ENCODE results near the gene HECTD4.
"Not testable (repeated sequence)": the region's sequence is repeated elsewhere in the genome, so short reads cannot be mapped to it uniquely, and the experiment has no call there.

Gene HECTD4

DNA sequence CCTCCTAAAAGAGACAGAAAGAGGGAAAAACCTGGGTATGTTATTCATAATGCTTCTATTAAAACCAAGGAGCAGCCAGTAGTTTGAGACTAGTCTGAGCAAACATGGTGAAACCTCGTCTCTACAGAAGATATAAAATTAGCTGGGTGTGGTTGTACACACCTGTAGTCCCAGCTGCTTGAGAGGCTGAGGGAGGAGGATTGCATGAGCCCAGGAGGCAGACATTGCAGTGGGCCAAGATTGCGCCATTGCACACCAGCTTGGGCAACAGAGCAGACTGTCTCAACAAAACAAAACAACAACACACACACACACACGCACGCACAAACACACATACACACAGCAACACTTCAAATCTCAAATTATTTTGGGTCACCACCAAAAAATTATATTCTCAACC is 27.8 kb downstream of the HECTD4 start:
- no peak for DNase-seq (ENCODE audit: low read depth in 2 of 2, low spot score in 1 of 2)

GRCh38 chr12:112353393-112353792 is 28.8 kb downstream of the HECTD4 start:
- no peak for DNase-seq (ENCODE audit: low read depth in 2 of 2, low spot score in 1 of 2)

DNA sequence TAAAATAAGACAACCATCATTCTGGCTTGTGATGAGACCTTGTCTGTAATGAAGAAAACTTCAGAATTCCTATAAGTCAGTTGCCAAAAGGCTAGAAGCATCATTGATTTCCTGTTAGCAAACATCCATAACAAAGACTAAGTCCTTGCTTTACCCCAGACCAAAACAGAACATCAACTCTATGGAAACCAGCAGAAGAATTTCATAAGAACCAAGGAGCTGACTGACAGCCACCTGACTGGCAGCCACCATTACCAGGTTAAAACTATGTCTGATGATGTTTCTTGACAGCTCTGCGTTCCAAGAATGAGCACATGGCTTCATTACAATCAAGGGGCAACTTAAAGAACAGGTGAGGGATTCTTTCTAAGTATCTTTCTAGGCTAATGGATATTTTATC is 29.3 kb downstream of the HECTD4 start:
- no peak for DNase-seq (ENCODE audit: low read depth in 2 of 2, low spot score in 1 of 2)

GRCh38 chr12:112350593-112351592 is 31.3 kb downstream of the HECTD4 start:
- DNase-seq (ENCODE audit: low read depth in 2 of 2, low spot score in 1 of 2): no peak

DNA sequence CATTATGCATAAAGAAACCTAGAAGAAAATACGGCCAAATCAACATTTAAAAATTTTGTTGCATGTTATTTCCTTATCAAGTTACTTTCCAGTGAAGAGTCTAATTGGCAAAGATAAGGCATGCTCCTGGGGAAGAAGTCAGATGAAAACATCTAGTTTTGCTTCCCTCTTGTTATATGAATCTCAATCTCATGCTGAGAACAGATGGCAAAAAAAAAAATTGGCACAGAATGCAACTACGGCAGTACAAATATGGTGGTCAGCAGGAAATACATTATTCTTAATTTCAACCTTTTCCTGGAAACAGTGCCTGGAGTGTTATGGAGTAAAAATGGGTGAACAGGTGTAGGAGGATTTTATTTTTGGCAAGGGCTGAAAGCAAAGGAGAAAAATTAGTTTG is 32.8 kb downstream of the HECTD4 start:
- no peak for DNase-seq (ENCODE audit: low read depth in 2 of 2, low spot score in 1 of 2)

GRCh38 chr12:112348926-112349325 is 33.3 kb downstream of the HECTD4 start:
- not testable (repeated sequence) for DNase-seq (ENCODE audit: low read depth in 2 of 2, low spot score in 1 of 2)

GRCh38 chr12:112347581-112347982 is 34.6 kb downstream of the HECTD4 start:
- no peak for DNase-seq (ENCODE audit: low read depth in 2 of 2, low spot score in 1 of 2)

DNA sequence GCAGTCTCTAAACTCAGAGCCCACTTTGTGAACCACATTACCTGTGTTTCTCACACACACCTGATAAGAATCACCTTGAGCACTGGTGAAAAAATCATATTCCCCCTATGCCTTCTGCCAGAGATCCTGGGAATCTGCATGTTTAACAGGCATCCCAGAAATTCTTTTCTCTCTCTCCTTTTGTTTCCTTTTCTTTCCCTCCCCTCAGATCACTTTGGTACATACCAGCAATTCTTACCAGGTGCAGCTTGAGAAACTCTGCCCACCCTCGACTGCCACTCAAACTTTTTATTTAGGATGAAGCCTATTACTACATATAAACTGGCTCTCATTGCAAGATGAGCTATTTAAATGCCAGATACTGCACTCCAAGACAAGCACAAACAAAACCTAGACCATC is 36.0 kb downstream of the HECTD4 start:
- no peak for DNase-seq (ENCODE audit: low read depth in 2 of 2, low spot score in 1 of 2)

- no peak for DNase-seq (ENCODE audit: low read depth in 2 of 2, low spot score in 1 of 2)
Measured at GRCh38 chr12:112344220-112344619, 38.0 kb downstream of the HECTD4 start.

- DNase-seq (ENCODE audit: low read depth in 2 of 2, low spot score in 1 of 2): no peak
Measured at GRCh38 chr12:112342587-112342986, 39.6 kb downstream of the HECTD4 start.

DNA sequence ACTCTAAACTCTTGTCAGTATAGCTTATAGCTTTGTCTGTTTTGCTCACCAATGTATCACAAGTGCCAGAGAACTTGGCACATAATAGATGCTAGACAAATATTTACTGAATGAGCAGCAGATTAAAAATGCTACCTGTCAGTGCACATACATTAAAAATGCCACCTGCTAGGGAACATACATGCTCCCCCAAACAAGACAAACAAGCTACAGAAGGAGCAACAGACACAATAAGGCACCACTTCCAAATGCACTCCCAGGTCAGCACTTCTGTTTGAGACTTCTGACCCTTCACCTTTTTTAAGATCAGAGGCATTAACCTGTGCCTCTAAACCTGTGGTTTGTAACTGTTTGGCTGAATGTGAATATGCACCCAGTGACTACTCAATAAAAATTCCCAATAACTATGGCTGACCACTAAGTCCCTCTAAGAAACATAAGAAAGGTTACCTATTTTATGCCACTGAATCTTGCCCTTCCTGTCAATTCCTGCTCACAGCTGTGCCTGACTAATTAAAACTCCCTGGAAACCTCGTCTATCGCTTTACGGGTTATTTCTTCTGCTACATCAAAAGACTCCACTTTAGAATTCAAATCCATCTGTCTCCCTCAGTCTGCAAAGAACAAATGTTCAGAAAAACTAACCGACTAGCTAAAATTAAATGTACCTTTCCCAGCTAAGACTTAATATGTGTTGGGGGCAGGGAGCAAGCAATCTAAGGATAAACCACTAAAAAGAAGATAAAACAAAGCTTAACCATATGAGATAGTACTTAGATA is 41.0 kb downstream of the HECTD4 start:
- DNase-seq (ENCODE audit: low read depth in 2 of 2, low spot score in 1 of 2): no peak

- DNase-seq (ENCODE audit: low read depth in 2 of 2, low spot score in 1 of 2): no peak
Measured at GRCh38 chr12:112340230-112340629, 42.0 kb downstream of the HECTD4 start.

- not testable (repeated sequence) for DNase-seq (ENCODE audit: low read depth in 2 of 2, low spot score in 1 of 2)
Measured at GRCh38 chr12:112334999-112335398, 47.2 kb downstream of the HECTD4 start.

GRCh38 chr12:112333019-112333418 is 49.2 kb downstream of the HECTD4 start:
- no peak for DNase-seq (ENCODE audit: low read depth in 2 of 2, low spot score in 1 of 2)

- DNase-seq (ENCODE audit: low read depth in 2 of 2, low spot score in 1 of 2): no peak
Measured at GRCh38 chr12:112331886-112332285, 50.3 kb downstream of the HECTD4 start.

DNA sequence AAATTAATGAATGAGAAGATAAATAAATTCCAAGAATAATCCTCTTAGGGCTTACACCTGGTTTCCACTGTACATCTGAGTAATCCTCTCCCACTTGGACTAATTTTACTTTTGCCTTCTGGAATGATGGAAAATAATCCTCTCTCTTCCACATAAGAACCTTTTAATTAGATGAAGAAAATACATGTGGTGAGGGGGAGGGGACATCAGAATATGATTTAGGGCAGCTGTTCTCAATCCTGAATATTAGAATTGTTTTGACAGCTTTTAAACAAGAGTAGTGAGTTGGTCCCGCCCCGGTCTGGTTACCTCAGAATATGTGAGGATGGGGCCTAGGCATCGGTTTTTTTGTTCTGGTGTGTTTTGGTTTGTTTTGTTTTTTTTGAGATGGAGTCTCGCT is 51.5 kb downstream of the HECTD4 start:
- no peak for DNase-seq (ENCODE audit: low read depth in 2 of 2, low spot score in 1 of 2)

DNA sequence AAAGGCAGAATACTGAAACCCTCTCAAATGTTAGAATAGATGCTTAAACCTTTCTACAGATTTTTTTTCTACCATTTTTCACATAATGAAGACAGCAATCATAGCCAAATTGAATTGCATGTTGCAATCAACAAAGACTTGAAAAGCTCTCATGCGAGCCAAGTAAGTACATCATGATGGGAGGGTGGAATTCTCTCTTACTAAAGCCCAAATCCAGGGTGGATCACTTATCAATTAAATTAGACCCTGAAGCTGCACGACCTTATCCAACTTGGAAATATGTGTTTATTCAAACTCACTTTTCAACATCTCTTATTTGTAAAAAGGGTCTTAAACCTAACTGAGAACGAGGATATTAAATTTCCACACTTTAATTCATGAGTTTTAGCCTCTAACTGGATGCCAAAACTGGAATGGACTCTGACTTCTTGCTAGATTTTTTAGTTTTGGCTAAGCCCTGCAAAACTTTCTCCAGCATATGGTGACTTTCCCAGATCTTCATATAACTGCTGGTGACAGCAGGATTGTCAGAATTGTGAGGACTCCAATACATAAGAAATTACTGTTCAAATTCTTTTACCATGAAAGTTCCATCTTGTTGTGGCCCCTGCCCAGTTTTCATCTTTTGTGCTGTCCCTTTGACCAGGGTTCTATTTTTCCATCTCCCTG is 53.6 kb downstream of the HECTD4 start:
- no peak for DNase-seq (ENCODE audit: low read depth in 2 of 2, low spot score in 1 of 2)

DNA sequence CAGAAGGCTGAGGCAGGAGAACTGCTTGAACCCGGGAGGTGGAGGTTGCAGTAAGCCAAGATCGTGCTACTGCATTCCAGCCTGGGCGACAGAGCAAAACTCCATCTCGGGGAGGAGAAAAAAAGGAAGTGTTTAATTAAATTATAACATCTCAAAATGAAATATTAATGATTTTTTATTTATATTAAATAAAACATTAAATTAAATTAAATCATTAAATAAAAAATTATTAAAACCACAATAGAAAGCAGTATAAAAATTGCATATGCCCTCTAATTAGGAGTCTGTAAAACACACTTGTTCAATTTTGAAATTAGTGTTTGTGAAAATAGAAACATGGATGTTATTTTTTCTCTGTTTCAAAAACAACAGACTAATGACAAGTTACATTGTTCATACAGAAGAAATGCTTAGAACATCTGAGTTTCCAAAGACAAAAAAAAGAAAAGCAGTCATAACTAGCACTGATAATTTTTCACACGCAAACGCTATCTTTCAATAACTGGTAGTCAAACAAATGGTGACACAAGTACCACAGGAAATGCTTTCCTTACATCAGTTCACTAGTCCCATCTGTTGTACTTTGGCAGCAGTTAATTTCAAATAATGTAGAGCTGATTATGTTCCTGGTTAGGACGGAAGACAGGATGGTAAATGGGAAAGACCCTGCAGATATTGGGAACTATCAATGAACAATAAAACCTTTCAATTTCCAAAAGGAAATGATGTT is 54.9 kb downstream of the HECTD4 start:
- DNase-seq (ENCODE audit: low read depth in 2 of 2, low spot score in 1 of 2): no peak

- no peak for DNase-seq (ENCODE audit: low read depth in 2 of 2, low spot score in 1 of 2)
Measured at GRCh38 chr12:112325622-112326207, 56.5 kb downstream of the HECTD4 start.

- DNase-seq (ENCODE audit: low read depth in 2 of 2, low spot score in 1 of 2): no peak
Measured at GRCh38 chr12:112325157-112325556, 57.1 kb downstream of the HECTD4 start.
